GM18526 (cell line): ENCODE results near the gene CNGB1.

ENCODE experiments used
- POLR2A ChIP-seq: IDR thresholded peaks from 3 replicates; pipeline ENCODE4 v1.6.1; 2011; ENCODE audit not compliant: insufficient read length; ENCODE audit errors: extremely low read depth

CNGB1 gene

DNA sequence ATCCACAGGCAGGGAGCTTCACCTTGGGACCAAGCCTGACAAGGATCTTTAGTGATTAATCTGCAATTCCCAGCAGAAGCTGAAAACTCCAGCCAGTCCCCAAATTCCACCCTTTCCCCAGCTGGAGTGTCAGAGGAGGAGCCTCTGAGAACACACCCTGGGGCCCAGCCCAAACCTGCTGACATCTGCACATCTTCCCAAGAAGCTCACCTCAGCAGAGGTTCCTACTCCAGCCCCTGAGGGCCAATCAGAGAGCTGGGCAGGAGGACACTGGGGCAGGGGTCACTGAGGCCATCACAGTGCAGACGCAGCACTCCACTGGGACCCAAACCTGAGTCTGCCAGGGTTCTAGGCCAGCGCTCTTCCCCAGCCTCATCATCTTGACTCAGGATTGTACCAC, 44.9 kb downstream of the CNGB1 start:
- TF ChIP-seq POLR2A = no peak

DNA sequence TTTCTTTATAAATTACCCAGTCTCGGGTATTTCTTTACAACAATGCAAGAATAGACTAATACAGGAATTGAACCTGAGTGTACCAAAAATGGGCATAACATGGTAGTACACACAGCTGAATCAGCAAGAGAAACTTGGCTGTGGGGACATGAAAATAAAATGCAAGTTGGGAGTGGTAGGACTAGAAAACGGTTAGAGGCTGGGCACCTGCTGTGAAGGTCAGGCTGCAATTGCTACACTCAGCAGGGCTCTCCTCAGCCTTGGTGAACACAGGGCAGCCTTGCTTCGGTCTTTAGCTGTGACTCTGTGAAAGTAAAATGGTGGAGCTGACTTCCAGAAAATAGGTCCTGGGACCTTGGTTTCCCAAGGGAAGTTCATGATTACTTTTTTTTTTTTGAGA, 45.6 kb downstream of the CNGB1 start:
- TF ChIP-seq POLR2A = no peak

DNA sequence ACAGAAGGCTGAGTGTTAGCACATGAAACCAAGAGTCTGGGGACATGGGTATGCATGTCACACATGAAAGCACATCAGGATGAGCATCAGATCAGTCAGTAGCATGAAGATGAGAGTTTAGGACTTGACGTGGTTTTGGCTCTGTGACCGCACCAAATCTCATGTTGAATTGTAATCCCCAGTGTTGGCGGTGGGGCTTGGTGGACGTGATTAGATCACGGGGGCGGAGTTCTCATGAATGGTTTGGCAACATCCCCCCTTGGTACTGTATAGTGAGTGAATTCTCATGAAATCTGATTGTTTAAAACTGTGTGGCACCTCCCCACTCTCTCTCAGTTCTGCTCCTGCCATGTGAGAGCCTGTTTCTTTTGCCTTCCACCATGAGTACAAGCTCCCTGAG, 46.4 kb downstream of the CNGB1 start:
- no peak for TF ChIP-seq POLR2A

DNA sequence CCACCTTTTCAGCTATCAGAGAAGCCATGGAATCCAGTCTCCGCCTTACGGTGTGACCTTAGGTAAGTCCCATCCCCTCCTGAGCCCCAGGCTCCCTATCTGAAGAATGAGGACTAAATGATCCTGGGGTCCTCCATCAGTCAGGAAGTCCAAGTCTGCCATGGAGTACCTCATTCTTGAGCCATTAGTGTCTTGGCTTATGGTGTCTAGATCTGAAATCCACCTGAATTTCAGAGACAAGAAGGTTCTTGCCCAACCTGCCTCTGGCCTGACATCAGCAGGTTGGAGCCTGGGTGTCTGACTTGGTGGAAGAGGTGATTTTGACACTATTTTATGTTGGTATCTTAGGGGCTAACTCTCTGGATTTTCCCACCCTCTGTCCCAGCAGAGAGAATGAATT, 47.1 kb downstream of the CNGB1 start:
- TF ChIP-seq POLR2A = no peak

DNA sequence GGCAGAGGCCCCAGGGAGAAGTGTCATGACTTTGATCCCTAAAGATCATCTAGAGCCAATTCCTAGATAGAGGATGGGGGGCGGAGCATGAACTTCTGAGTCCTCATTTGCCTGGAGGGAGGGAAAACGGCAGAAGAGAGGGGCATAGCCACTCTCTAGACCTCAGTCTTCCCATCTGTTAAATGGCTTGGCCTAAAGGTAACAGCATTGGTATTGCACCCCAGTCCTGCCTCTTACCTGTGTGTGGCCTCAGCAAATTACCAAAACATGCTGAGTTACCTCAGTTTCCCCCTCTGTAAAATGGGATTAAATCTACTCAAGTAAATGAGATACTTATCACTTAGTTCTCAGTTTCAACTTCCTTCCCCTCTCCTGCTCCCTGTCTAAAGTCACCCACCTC, 47.5 kb downstream of the CNGB1 start:
- TF ChIP-seq POLR2A = no peak

DNA sequence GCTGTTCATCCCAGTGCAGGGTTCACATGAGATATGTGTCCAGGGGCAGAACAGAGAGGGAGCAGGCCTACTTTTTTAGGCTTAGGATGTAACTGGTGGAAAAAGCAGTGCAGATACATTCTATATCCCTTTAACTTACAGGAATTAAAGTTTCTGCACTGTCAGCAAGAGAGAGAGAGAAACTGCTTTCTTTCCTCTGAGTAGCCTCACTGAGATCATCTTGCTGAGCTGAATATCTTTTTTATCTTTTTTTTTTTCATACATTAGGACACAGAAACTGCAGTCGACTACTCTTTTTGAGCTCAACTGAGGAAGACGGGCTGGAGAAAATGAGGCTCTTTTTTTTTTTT, 50.1 kb downstream of the CNGB1 start:
- TF ChIP-seq POLR2A = no peak

DNA sequence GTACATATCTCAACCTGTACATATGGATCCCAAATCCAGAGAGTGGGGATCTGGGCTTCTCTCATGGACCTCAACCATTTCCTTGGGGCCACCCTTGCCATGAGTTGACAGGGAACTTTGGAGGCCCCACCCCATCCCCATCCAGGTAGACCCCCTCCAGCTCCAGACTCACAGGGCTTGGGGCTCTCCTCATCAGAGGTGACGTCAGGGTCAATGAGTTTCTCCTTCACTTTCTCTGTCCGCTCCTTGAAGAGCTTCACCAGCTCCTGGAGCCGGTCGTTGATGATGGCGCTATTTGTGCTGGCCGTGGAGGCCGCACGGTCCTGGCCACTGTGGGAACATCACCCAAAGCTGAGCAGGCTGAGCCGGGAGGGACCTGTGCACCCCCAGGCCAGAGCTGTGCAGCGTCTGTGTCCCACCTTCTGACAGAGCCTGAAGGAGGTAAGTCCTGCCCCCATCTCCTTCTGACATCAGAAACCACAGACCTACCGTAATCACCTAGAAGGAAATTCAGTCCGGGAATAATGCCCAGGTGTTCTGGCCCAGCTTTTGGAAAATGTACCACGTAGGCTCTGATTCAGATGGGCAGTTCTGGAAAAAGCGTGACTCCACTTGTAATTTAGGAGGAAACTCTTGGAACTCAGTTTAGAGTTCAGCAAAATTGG, 50.6 kb downstream of the CNGB1 start:
- TF ChIP-seq POLR2A = no peak

DNA sequence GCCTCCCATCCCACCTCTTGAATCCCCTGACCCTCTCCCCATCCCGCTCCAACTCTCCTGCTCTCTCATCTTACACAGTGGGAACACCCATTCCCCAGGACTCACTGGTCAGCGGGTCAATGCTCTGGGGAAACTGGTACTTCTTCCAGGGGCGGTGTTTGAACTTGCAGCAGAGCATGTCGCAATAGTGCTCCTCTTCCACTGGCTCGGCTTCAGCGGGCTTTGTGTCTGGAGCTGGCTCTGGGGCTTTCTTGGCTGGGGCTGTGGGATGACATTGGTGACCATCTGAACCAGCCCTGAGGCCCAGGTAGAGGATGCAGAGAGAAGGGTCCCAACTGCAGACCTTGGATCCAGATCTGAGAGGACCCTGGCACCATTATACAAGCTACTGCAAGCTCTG, 51.9 kb downstream of the CNGB1 start:
- no peak for TF ChIP-seq POLR2A

DNA sequence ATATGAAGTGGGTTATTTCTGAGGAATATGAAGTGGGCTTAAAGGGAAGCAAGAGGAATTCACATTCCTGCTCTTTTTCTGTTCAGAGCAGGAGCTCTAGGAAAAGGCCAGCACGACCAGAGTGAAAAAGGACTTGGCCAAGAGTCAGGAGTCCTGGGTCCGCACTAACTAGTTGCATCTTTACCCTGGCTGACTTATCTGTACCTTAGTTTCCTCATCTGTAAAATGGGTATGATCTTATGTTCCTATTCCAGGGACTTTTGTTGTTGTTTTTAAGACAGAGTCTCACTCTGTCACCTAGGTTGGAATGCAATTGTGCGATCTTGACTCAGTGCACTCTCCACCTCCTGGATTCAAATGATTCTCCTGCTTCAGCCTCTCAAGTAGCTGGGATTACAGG, 52.5 kb downstream of the CNGB1 start:
- TF ChIP-seq POLR2A = no peak

DNA sequence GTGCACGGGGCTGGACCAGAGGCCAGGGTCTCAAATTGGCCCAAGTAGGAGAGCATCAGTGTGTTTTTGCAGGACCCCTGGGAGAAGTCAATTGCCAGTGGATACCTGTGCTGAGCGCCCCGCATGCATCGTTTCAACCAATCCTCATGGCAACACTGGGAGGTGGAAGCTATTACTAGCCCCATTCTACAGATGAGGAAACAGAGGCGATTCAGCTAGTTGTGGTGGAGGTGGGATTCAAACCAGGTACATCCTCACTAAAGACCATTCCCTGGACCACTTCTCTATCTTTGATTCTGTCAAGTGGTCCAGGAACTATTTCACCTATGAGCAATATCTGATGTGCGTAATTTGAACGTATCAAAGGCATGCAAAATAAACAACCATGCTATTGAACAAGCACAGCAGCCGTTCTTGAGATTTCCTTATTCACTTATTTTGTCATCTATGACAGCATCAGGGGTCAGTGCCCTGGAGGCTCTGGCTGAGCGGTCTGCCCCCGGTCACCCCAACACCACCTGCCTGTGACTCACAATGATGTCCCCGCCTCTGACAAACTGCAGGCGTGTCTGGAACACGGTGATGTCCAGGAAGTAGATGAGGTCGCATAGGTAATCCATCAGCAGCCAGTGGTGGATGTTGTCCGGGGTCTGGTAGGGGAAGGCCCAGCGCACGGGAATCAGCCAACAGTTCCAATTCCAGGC, 54.0 kb downstream of the CNGB1 start:
- no peak for TF ChIP-seq POLR2A

DNA sequence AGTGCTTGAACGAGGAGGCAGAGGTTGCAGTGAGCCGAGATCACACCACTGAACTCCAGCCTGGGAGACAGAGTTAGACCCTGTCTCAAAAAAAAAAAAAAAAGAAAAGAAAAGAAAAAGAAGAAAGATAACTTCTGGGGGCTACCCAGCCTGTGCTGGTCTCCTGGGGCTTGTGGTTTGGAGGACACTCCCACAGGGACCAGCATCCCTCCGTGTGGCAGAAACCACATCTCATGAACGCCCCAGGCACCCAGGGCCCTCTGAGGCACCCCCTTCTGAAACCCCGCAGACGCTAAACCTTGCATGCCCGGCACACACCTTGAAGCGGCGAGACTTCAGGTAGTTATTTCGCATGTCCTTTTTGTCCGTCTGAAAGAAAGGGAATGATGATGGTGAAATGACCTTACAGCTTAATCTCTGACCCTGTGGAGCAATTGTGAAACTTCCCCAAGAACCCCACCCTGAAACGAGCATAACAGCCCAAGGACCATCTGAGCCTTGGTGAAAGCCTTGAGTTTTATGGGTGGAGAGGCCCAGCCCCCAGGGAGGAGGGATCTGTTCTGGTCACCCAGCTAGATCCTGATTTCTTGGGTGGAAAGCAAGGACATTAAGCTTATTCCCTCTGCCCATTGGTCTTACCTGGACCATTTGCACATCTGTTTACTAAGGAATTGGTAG, 55.0 kb downstream of the CNGB1 start:
- TF ChIP-seq POLR2A = no peak

DNA sequence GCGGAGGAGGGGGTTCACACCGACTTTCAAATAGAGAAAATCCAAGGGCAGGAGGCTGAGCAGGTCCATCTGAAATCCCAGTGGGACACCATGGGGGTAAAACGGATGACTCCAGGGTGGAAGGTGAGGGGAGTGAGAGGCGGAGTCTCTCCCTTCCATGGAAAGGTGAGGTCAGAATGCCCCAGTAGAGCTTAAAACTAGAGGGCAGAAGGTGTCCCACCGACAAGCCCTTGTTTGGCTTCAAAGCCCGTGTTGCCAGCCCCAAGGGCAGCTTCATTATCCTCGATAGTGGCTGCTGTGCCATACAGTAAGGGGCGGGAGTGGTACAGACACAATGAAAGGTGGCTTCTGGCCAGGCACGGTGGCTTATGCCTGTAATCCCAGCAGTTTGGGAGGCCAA, 55.7 kb downstream of the CNGB1 start:
- TF ChIP-seq POLR2A = no peak

DNA sequence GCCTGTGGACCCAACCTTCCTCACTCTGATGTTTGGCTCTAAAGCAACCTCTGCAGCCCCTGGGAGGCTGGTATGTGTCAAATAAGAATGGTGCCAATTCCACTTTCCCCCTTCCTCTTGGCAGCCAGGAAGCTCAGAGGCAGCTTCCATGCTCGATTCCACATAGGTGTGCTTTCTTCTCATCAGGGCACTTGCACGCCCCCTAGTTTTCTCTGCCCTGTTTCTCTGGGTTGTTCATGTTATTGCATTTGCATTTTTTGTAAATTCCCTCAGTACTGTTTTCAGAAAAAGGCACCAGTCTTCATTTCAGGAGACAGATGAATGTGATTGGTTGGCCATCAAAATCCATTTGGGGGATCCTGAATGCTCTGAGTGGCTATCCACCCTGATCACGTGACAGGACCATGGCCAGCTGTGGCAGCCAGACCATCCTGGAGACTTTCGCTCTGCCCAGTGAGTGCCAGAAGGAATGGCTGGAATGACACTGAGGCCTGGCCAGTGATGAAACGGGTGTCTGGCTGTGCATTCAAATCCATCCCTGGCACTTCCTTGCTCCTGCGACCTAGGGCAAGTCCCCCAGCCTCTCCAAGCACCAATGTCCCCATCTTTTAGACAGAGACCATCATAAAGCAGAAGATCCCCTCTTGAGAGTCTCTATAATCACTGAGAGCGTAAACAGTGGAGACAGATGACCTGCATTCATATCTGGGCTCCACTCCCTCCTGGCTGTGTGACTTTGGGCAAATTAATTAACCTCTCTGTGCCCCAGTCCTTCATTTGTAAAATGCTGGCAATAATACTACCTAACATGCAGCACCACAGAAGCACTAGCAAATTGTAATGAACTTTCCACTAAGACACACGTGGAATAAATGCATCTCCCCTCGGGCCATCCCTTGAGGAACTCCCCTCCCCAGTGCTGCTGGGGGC, 56.4 kb downstream of the CNGB1 start:
- no peak for TF ChIP-seq POLR2A

DNA sequence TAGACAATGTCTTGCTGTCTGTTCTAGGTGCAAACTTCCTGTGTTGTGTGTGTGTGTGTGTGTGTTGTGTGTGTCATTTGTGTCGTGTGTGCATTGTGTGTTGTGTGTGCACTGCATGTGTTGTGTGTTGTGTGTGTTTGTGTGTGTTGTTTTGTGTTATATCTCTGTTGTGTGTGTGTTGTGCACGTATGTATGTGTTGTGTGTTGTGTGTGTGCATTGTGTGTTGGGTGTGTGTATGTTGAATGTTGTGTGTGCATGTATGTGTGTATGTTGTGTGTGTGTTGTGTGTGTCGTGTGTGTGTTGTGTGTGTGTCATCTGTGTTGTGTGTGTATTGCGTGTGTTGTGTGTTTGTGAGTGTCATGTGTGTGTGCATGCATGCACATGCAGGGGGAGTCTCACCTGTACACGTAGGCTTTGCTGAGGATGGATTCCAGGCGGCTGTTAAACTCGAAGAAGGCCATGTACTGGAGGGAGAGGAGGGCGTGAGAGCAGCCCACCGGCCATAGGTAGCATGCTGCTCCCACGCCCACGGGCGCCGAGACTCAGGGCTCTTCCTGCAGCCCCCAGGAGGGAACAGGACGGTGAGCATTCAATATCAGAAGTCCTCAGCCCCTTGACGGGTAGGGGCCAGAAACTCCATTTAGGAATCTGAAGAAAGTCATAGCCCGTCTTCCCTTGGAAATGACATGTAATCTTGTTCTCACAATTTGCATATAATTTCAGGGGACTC, 58.2 kb downstream of the CNGB1 start:
- no peak for TF ChIP-seq POLR2A

DNA sequence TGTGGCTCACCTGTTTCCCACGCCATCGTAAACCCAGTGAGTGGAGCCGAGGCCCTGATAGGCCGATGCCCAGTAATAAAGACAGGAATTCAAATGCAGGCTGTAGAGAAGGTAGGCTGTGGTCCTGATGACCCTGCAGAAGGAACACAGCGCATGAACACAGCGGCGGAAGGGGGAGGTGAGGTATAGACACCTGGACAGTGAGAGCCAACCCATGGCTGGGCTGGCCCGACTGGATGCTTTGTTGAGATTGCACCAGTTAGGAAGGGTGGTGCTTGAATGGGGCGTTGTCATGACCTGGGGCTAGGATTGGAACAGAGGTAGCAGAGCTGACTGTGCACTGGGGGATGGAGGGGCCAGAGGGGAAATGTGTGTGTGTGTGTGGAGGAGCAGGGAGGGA, 59.2 kb downstream of the CNGB1 start:
- no peak for TF ChIP-seq POLR2A
